ENCODE measurements around the gene PHF1.

DNA sequence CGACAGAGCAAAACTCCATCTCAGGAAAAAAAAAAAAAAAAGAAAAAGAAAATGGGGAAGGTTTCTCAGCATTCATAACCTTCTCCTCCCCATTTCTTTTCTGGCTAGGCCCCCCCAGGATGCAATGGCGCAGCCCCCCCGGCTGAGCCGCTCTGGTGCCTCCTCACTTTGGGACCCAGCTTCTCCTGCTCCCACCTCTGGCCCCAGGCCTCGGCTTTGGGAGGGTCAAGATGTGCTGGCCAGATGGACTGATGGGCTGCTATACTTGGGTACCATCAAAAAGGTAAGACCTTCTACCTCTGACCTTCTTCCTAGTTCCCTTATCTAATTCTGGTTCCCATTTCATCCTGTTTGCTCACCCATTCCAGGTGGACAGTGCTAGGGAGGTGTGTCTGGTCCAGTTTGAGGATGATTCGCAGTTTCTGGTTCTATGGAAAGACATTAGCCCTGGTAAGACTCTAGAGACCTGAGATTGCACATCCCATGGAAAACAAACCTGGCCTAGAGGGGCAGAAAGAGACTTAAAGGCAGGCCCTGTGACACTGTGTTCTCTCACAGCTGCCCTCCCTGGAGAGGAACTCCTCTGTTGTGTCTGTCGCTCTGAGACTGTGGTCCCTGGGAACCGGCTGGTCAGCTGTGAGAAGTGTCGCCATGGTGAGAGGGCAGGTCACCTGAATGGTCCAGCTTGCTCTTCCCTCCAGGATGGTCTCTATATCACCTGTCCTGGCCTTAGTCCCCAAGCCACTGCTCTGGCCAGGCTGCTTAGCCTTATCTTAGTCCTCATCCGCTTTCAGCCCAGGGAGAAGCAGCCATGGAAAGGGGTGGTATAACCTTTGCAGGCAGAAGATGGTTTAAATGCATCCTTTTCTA, 1.6 kb downstream of the PHF1 start:
- TF ChIP-seq, protein P1, sequence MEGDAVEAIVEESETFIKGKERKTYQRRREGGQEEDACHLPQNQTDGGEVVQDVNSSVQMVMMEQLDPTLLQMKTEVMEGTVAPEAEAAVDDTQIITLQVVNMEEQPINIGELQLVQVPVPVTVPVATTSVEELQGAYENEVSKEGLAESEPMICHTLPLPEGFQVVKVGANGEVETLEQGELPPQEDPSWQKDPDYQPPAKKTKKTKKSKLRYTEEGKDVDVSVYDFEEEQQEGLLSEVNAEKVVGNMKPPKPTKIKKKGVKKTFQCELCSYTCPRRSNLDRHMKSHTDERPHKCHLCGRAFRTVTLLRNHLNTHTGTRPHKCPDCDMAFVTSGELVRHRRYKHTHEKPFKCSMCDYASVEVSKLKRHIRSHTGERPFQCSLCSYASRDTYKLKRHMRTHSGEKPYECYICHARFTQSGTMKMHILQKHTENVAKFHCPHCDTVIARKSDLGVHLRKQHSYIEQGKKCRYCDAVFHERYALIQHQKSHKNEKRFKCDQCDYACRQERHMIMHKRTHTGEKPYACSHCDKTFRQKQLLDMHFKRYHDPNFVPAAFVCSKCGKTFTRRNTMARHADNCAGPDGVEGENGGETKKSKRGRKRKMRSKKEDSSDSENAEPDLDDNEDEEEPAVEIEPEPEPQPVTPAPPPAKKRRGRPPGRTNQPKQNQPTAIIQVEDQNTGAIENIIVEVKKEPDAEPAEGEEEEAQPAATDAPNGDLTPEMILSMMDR (conservative IDR thresholded peaks at IDR 0.05) = no peak
- no peak for TF ChIP-seq EZH2 (IDR thresholded peaks at IDR 0.05; ENCODE audit: low read depth)

Measured in PC-9 (cell line).